Dermis microvascular lymphatic vessel endothelial cell (primary cell): Measurements from ENCODE around the gene PFDN1. TPM values are rescaled to one million over a fixed set of nuclear protein-coding genes. Genes with fewer than 3 reads are reported as not detected.
"Not testable (repeated sequence)": the region's sequence is repeated elsewhere in the genome, so short reads cannot be mapped to it uniquely, and the experiment has no call there.

Experiments used
- DNase-seq, 2 donors: peaks; one replicate each; pipeline versions ENCODE4 v3.0.0 to v3.0.0-alpha.2; 2010; ENCODE audit warnings: low read depth in 2 of 2
- total RNA-seq: library from RNA; depleted of rRNA; stranded (reverse); fragments of >200 nt; gene quantifications from 2 replicates; pipeline ENCODE4 v1.2.1, GENCODE V29; 2014

Gene PFDN1
- total RNA-seq = 63.2 and 65.4 TPM in 2 replicates

GRCh38 chr5:140302786-140303639, at the start of gene PFDN1:
TSS of gene PFDN1 (minus strand) at chr5:140303101. CDS start at chr5:140303073, 28 bp downstream.
- DNase-seq = peak; percentile 84 to 95

DNA sequence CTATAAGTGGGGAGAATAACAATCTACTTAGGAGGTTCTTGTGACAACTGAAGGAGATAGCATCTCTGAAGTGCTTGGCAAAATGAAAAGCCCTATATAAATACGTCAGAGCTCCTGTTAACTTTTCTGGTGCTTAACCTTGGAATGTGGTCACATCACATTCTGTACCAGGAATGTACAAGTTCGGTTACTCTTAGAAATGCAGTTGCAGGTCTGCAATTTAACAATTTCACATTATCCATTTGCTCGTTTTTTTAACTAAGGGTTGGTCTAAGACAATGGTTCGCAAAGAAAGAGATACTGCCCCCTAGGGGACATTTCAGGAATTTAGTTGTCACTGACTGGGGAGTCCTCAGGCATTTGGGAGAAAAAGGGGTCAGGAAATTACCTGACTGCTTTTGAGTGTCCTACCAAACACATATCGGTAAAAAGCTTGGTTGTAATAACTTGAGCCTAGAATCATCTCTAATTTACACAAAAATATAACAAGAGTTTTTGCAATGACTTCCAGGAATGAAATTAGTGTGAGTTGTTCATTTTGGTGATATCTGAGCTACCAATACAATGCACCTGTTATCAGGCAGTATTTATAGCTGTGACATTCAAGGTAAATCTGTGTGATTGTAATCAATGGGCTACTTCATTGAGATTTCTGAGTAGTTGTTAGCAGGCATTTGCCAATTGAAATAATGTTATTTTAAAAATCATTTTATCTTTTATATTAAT, 48.9 kb upstream of the PFDN1 start:
- DNase-seq = peak; percentile 46 to 75

- DNase-seq = no peak
These were observed 46.3 kb upstream of the PFDN1 start for GRCh38 chr5:140349244-140349643.

DNA sequence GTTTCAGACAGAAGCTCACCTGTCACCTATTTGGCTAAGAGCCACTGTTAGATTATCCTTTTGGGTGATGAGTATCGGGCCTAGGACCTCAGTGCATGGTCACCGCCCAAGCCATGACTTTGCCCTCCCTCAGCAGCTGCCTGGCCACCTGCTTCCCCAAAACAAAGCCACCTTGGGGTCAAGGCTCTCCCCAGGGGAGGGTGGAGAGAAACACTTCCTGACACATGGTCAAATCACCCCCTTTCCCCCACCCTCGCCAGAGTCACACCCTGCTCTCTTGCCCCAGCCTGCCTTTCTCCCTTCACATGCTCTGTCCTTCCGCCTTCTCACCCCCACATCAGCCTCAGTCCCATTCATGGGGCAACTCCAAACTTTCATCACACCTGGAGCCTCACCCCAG, 45.2 kb upstream of the PFDN1 start:
- no peak for DNase-seq

DNA sequence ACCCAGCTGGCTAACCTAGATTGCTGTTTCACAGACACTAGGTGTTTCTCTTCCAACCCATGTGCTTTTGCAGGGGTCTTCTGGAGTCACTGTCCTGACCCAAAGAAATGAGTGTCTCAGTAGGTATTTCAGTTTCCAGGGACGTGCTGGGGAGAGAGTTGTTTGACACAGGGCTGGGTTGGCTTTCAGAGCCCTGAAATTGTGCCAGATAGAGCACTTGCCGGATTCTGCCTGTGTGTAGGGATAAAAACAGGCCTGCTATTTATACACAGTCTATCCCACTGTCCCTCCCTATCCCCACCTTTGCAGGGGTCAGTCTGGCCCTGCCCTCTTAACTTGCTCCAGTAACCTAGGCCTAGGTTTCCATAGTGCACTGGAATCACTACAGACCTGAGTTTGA, 44.5 kb upstream of the PFDN1 start:
- no peak for DNase-seq

DNA sequence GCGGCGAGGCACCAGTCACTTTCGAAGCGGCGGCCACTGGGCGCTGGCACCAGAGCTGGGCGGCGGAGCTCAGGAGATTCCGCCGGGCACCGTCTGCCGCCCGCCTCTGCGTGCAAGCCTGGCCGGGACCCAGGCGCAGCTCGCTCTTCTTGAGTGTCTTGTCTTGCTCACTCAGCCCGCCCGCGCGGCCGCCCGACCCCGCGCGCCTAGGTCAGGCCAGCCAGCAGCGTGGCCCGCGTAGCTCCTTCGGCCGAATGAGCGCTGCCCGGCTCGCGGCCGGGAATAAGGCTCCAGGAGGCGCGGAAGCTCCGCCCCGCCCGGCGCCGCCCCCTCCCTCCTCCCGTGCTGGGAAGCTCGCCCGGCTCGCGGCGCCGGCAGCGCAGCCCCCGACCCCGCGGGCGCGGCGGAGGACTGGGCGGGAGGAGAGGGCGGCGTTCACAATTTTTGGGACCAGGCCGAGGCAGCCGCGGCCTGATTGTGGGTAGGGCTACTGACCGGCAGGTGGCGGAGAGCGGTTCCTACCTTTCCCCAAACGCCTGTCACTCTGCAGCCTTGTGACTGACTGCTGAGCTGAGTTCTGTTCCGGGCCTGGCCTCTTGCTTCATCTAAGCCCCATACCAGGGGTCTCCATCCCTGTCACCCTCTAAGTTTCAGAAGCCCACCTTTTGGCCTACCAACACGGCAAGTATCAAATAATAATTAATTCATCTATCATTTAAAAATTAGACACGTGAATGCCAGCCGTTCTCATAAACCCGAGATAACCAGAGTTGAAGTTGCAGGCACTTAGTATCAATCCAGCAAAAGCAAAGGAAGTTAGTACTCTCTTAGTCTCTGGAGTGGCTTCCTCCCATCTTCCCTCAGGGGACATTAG, 43.7 kb upstream of the PFDN1 start, which contains the start of gene HBEGF:
Gene HBEGF (minus strand): TSS at position 256 of the 874 bp plus-strand sequence. CDS start 275 bp downstream, outside the sequence.
- peak in 1 of 2 donors; percentile 81 for DNase-seq

DNA sequence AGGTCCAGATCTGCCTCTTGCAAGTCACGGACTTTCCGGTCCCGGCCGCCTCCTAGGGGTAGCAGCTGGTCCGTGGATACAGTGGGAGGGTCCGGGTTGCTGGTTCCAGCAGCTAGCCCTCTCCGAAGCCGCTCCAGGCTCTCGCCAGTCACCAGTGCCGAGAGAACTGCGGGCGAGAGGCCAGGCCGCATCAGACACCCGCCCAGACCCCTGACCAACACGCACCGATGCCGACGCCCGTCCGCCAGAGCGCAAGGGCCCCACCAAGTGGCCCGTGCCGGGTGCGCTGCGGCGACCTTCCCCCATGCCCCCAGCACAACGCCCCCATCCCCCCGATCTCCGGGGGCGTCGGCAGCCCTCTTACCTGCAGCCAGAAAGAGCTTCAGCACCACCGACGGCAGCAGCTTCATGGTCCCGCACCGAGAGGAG, 43.0 kb upstream of the PFDN1 start:
- DNase-seq = peak; percentile 50 to 83

GRCh38 chr5:140344683-140345423, 42.0 kb upstream of the PFDN1 start:
- DNase-seq = peak in 1 of 2 donors; percentile 61

DNA sequence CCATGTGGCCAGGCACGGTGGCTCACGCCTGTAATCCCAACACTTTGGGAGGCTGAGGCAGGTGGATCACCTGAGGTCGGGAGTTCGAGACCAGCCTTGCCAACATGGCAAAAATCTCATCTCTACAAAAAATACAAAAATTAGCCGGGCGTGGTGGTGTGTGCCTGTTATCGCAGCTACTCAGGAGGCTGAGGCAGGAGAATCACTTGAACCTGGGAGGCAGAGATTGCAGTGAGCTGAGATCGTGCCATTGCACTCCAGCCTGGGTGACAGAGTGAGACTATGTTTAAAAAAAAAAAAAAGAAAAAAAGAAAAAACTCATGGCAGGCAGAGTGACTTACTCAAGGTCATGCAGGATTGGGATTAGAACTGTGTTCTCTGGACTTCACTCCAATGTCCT, 40.9 kb upstream of the PFDN1 start:
- DNase-seq = not testable (repeated sequence)

DNA sequence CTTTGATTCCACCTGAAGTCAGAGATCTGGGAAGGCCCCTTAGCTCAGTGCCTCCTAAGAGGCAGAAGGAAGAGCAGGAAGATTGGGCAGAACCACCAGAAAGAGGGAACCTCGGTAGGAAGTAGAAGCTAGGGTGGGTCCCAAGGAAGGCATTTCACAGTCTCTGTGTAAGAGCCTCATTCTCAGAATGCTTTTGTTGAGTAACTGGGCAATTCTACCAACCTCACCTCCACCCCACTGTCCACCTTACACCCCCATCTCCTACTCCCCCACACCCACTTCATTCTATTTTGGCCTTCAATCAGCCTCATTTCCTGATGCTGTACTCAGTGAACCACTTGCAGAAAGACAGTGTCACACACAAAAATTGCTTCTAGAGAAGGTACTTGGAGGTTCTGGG, 40.0 kb upstream of the PFDN1 start:
- no peak for DNase-seq

GRCh38 chr5:140342287-140342686, 39.4 kb upstream of the PFDN1 start:
- peak in 1 of 2 donors; percentile 30 for DNase-seq

DNA sequence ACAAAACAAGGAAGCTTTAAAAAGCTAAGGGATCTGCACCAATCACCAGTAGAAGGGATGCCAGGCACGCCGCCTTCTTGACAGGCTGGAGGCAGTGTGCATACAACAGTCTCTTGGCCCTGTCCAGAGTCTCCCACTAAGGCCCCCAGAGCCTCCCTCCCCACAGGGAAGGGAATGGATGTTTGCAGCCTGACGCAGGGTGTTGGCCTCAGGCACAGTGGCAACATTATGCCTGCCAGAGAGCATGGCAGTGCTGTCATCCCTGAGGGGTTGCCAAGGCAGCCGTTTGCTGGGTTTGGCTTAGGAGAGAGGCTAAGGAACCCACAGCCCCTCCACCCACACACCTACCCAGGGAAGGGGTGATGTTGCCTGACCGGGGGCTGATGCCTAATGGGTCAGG, 38.7 kb upstream of the PFDN1 start:
- no peak for DNase-seq

DNA sequence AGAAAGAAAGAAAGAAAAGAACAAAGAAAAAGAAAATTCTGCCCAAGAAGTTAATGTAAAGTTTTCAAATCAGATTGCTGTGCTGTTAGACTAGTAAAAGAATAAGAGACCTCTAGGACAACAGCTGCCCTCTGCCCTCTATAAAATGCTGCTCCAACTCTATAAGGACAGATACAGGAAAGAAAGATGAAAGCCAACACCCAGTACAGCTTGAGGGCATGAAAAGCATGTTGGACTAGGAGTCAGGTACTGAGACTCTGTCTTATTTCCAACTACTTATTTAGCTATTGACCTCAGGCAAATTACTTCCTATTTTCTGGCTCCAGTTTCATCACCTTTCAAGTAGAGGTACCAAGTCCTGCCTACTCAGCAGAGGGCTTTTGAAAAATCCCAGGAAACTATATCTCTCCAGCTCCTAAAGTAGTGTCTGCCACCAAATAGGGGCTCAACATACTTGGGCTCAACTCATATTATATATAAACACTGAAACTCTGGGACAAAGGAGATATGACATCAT, 37.8 kb upstream of the PFDN1 start:
- DNase-seq = no peak

DNA sequence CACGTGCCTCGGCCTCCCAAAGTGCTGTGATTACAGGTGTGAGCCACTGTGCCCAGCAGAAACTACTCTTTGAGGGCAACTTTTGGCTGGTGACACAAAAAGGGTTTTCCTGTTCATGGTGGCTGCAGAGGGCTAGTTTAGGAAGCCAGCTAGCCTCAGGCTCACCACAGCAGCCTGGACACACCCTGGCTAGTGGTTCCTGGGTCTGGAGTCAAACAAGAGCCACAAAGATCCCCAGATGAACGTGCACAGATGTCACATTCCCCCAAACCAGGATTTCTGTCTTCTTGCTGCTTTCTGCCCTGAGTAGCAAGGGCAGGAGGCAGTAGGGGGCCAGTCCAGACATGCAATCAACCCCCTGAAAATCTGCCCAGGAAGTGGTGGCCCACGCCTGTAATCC, 36.7 kb upstream of the PFDN1 start:
- no peak for DNase-seq

DNA sequence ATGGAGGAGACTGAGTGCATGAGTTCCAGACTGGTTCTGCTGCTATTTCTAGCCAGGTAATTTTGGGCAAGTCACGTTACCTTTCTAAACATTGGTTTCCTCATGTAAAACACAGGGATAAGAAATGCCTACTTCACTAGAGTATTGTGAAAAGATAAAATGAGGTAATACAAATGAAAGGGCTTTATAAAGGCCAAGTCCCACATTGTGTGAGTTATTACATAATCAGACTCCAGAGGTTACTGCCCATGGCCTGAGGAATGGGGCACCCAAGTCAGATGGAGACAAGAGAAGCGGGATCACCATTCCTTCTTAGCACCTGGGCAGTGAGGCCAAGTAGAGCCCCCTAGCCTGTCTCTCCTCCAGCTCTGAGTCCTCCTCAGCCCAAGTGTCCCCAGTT, 36.0 kb upstream of the PFDN1 start:
- DNase-seq = no peak

- no peak for DNase-seq
These were observed 35.4 kb upstream of the PFDN1 start for GRCh38 chr5:140338336-140338735.

GRCh38 chr5:140337880-140338279, 35.0 kb upstream of the PFDN1 start:
- DNase-seq = no peak

DNA sequence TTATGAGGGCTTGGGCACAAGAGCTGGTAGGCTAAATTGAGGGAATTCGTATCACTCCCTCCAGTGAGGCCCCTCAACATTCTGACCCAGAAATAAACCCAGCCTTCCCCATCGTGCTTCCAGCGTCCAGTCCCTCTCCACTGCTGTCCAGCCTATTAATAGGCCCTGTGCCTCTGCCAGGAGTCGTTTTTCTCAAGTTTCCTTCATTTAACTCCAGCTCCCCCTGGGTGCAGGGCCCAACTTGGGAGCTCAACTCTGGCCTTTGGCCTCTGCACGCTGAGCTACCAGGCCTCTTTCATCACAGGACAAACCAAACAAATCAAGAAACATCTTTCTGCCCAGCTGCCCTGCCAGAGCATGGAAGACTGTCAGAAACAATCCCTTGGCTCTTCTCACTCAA, 33.5 kb upstream of the PFDN1 start:
- no peak for DNase-seq

DNA sequence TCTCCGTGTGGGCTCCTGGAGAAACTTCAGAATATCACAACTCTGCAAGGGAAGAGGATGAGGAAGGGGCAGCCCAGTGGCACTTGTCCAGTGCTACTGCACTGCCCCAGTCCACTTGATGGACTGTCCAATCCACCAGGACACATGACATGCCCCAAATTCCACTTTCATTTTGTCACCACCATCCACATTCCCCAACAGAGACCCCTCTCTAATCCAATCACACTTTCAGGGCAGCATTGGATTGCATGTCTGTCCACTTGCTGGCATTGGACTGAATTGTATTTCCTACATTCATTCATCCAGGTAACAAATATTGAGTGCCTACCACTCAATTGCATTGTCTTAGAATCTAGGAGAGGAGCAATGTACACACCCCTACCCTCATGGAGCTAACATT, 28.7 kb upstream of the PFDN1 start:
- DNase-seq = no peak

DNA sequence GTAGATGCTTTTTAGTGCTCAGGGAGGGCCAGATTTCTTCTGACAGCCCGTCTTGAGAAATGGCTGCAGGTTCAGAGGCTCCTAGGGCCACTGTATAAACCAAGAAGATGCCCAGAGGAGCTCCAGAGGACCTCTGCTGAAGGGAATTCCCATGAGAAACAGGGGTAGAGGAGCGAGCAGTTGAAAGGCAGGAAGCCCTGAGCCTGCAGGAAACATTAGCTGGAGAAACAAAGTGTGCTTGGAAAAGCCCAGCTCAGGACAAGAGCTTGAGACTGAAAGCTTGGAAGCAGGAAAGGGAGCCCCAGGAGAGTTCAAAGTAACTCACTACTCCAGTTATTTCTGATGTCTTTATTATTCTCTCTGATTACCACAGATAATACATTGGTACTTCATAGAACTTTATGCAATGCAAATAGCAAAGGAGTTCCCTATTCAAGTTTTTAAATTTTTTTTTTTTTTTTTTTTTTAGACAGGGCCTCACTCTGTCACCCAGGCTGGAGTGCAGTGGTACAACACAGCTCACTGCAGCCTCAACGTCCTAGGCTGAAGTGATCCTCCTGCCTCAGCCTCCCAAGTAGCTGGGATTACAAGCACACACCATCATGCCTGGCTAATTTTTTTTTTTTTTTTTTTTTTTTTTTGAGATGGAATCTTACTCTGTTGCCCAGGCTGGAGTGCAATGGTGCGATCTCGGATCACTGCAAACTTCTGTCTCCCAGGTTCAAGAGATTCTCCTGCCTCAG, 27.0 kb upstream of the PFDN1 start:
- DNase-seq = peak in 1 of 2 donors; percentile 93
